ENCODE measurements around the gene MAS1.
A peak's percentile ranks its signal among the peaks of the same experiment; 100 is the strongest.
"Not testable (repeated sequence)": the region's sequence is repeated elsewhere in the genome, so short reads cannot be mapped to it uniquely, and the experiment has no call there.

Gene MAS1

DNA sequence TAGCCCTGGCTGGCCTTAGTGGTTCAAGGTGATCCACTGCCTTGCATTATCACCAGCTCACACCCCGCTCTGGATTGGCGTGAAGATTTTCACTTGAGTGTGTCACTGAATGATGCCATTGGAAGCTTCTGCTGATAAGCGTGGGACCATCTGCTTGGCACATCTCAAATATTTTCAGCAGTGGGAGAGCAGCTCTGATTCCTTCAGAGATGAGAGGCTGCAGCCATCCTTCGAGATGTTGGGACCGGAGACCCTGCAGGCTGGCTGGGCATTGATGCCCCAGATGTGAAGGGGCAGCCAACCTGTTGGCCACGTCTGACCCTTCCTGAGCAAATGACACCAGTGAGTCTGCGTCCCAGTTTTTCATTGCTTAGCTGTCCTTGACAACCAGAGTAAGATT lies at the start of gene MAS1:
TSS of gene MAS1 (plus strand) at position 197 of the 400 bp plus-strand sequence. CDS start 15,968 bp downstream, outside the sequence.
- no peaks in the 10 kb centered on the region for H3K4me1 Mint-ChIP-seq
- no peaks in the 10 kb centered on the region for H3K9me3 Mint-ChIP-seq
- H3K27me3 Mint-ChIP-seq: peaks cover 65% of the 10 kb centered on the region
- H3K4me3 Mint-ChIP-seq: no peak within 1 kb of the TSS
- no peak for DNase-seq
- CTCF ChIA-PET: no interaction called here
- no peak within 1 kb of the TSS for H3K27ac Mint-ChIP-seq
- H3K36me3 Mint-ChIP-seq: no peaks in the 10 kb centered on the region

GRCh38 chr6:159842035-159842434 lies 48.8 kb upstream of the MAS1 start:
- no peak for DNase-seq
- no peaks in the 10 kb centered on the region for H3K36me3 Mint-ChIP-seq
- H3K27ac Mint-ChIP-seq: no peak overlapping the region
- CTCF ChIA-PET: no interaction called here
- H3K27me3 Mint-ChIP-seq: peaks cover 4% of the 10 kb centered on the region
- H3K4me3 Mint-ChIP-seq: no peak overlapping the region
- no peaks in the 10 kb centered on the region for H3K9me3 Mint-ChIP-seq
- H3K4me1 Mint-ChIP-seq: no peaks in the 10 kb centered on the region

GRCh38 chr6:159844737-159845645 lies 45.8 kb upstream of the MAS1 start:
- no peak for DNase-seq
- Mint-ChIP-seq H3K36me3 (no peaks in the 10 kb centered on the region), H3K27me3 (peaks cover 3% of the 10 kb centered on the region), H3K9me3 (peaks cover 7% of the 10 kb centered on the region), H3K27ac (no peak overlapping the region), H3K4me3 (no peak overlapping the region), H3K4me1 (no peaks in the 10 kb centered on the region)
- CTCF ChIA-PET: no interaction called here

GRCh38 chr6:159848552-159848951 lies 42.2 kb upstream of the MAS1 start:
- H3K27ac Mint-ChIP-seq, DNase-seq, H3K9me3 Mint-ChIP-seq, H3K36me3 Mint-ChIP-seq, CTCF ChIA-PET, H3K4me3 Mint-ChIP-seq, H3K4me1 Mint-ChIP-seq: not testable (repeated sequence)
- H3K27me3 Mint-ChIP-seq: peaks cover 11% of the 10 kb centered on the region

- peaks cover 11% of the 10 kb centered on the region for H3K27me3 Mint-ChIP-seq
- H3K4me3 Mint-ChIP-seq, H3K36me3 Mint-ChIP-seq, H3K4me1 Mint-ChIP-seq, H3K27ac Mint-ChIP-seq, CTCF ChIA-PET, H3K9me3 Mint-ChIP-seq, DNase-seq: not testable (repeated sequence)
Measured at GRCh38 chr6:159849851-159850250, 40.9 kb upstream of the MAS1 start.

- Mint-ChIP-seq H3K27me3 (peaks cover 13% of the 10 kb centered on the region), H3K9me3 (peaks cover 5% of the 10 kb centered on the region), H3K4me3 (no peak overlapping the region), H3K36me3 (no peaks in the 10 kb centered on the region), H3K27ac (no peak overlapping the region), H3K4me1 (no peaks in the 10 kb centered on the region)
- peak; percentile 41 for DNase-seq
- CTCF ChIA-PET: interaction anchor here (1.2 to 2.1 kb wide), 2 partner anchors 62 to 133 kb away, joined by 4 to 13 read pairs; partner anchors contain the start of gene MRPL18
Measured at GRCh38 chr6:159852877-159853276, 37.9 kb upstream of the MAS1 start.

GRCh38 chr6:159853754-159854153 lies 37.0 kb upstream of the MAS1 start:
- Mint-ChIP-seq H3K9me3 (no peaks in the 10 kb centered on the region), H3K36me3 (no peaks in the 10 kb centered on the region), H3K4me3 (no peak overlapping the region), H3K4me1 (no peaks in the 10 kb centered on the region), H3K27ac (no peak overlapping the region), H3K27me3 (peaks cover 13% of the 10 kb centered on the region)
- DNase-seq: no peak
- CTCF ChIA-PET: interaction anchor here (1.2 to 2.1 kb wide), 2 partner anchors 63 to 134 kb away, joined by 4 to 13 read pairs; partner anchors contain the start of gene MRPL18

GRCh38 chr6:159854959-159855358 lies 35.8 kb upstream of the MAS1 start:
- Mint-ChIP-seq H3K4me1 (no peaks in the 10 kb centered on the region), H3K9me3 (no peaks in the 10 kb centered on the region), H3K27me3 (peaks cover 13% of the 10 kb centered on the region), H3K4me3 (no peak overlapping the region), H3K36me3 (no peaks in the 10 kb centered on the region), H3K27ac (no peak overlapping the region)
- no peak for DNase-seq
- CTCF ChIA-PET: no interaction called here

DNA sequence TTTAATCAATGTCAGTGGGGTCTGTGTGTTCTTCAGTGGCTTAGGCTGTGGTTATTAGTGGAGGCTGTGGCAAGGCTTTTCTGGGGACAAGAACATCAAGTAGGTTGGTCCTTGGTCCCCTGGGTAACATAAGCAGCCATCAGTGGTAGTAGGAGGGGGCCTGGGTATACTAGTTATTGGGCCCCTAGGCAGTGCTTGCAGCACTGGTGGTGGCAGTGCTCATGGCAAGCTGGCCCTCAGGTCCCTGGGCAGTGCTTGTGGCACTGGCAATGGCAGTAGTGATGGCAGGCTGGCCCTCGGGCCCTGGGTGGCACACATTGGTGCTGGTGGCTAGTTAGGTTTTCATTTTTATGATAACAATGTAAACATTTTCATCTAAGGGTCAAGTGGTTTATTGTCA lies 32.5 kb upstream of the MAS1 start:
- CTCF ChIA-PET: no interaction called here
- H3K36me3 Mint-ChIP-seq: no peaks in the 10 kb centered on the region
- H3K4me1 Mint-ChIP-seq: peaks cover 15% of the 10 kb centered on the region
- no peak for DNase-seq
- peaks cover 5% of the 10 kb centered on the region for H3K27me3 Mint-ChIP-seq
- H3K4me3 Mint-ChIP-seq: no peak overlapping the region
- no peaks in the 10 kb centered on the region for H3K9me3 Mint-ChIP-seq
- no peak overlapping the region for H3K27ac Mint-ChIP-seq

- no peak overlapping the region for H3K27ac Mint-ChIP-seq
- peaks cover 5% of the 10 kb centered on the region for H3K27me3 Mint-ChIP-seq
- no peak for DNase-seq
- H3K4me3 Mint-ChIP-seq: no peak overlapping the region
- H3K9me3 Mint-ChIP-seq: no peaks in the 10 kb centered on the region
- H3K36me3 Mint-ChIP-seq: no peaks in the 10 kb centered on the region
- H3K4me1 Mint-ChIP-seq: peaks cover 15% of the 10 kb centered on the region
- CTCF ChIA-PET: no interaction called here
Measured at GRCh38 chr6:159860482-159860881, 30.3 kb upstream of the MAS1 start.

DNA sequence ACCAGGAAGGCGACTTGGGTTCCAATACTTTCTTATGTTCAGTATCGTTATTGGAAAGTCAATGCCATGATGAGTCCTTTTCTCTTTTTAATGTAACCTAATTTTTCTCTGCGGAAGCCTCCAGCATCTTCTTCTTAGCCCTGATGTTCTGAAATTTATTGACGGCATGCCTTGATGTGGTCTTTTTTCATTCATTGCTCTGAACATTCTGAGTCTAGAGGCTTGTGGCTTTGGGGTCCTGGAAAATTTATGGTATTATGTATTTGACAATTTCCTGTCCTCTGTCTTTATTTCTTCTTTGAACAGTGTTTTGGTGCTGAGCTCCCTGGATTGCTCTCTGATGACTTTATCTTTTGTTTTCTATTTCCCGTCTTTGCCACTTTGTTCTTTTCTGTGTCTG lies 28.7 kb upstream of the MAS1 start:
- Mint-ChIP-seq H3K36me3 (no peaks in the 10 kb centered on the region), H3K9me3 (no peaks in the 10 kb centered on the region), H3K27me3 (no peaks in the 10 kb centered on the region), H3K27ac (peak overlapping the region; percentile 20), H3K4me3 (no peak overlapping the region), H3K4me1 (peaks cover 15% of the 10 kb centered on the region)
- DNase-seq: no peak
- CTCF ChIA-PET: interaction anchor here (0.6 to 2.4 kb wide), 7 partner anchors 11 to 671 kb away, joined by 3 to 15 read pairs (median 3); no protein-coding TSS in a partner anchor

GRCh38 chr6:159863341-159863740 lies 27.4 kb upstream of the MAS1 start:
- DNase-seq: peak; percentile 40

DNA sequence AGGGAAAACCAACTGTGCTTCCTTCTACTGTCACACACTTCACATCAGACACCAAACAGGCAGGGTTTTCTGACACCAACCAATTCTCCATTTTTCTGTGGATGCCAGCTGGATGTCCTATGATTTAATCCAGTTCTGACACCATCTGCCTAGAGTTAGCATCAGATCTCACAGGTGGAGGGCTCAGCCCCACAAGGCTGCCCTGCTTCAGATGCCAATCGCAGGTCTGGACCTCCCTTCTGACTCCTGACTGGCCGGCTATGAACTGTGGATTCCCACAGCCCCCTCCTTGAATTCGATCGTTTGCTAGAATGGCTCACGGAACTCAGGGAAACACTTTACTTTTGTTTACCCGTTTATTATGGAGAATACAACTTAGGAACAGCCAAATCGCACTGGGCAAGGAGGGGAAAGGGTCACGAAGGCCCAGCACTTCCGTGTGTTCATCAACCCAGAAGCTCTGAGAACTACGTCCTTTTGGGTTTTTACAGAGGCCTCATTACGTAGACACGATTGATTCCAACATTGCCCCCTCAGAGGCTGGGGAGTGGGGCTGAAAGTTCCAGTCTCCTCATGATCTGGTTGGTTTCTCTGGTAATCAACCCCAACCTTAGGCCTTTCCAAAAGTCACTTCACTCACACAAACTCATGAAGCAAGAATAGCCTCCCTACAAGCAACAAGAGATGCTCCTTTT lies 25.4 kb upstream of the MAS1 start:
- no peak for DNase-seq
- Mint-ChIP-seq H3K4me1 (peaks cover 15% of the 10 kb centered on the region), H3K4me3 (no peak overlapping the region), H3K27me3 (no peaks in the 10 kb centered on the region), H3K9me3 (no peaks in the 10 kb centered on the region), H3K27ac (no peak overlapping the region), H3K36me3 (no peaks in the 10 kb centered on the region)
- CTCF ChIA-PET: interaction anchor here (1.3 kb wide), 1 partner anchor 75 kb away, joined by 3 read pairs; no protein-coding TSS in a partner anchor

More at GRCh38 chr6:159863341-159863740, 27.4 kb upstream of the MAS1 start:
- H3K27me3 Mint-ChIP-seq, H3K36me3 Mint-ChIP-seq, H3K4me3 Mint-ChIP-seq, H3K9me3 Mint-ChIP-seq: not testable (repeated sequence)
- CTCF ChIA-PET: interaction anchor here (0.6 to 2.4 kb wide), 16 partner anchors 9 to 670 kb away, joined by 3 to 15 read pairs (median 3); no protein-coding TSS in a partner anchor
- H3K4me1 Mint-ChIP-seq: peaks cover 15% of the 10 kb centered on the region
- peak overlapping the region; percentile 12 for H3K27ac Mint-ChIP-seq

All from activated naive CD4-positive, alpha-beta T cell treated with anti-CD3 and anti-CD28 coated beads, Interleukin-2, amount 10 ng/mL, durations not matched to agents 7 days and 5 days (primary cell).